GM19351 (cell line): ENCODE data around the gene KCNH4.
"Not testable (repeated sequence)": the region's sequence is repeated elsewhere in the genome, so short reads cannot be mapped to it uniquely, and the experiment has no call there.

Experiments used
- ATAC-seq: cut with Tn5 transposase; IDR thresholded peaks from one replicate; pipeline ENCODE4 v1.9.1; 2021; ENCODE audit warnings: mild to moderate bottlenecking, moderate library complexity; ENCODE audit not compliant: unreplicated experiment

The KCNH4 gene

GRCh38 chr17:42180922-42181850 is at the start of gene KCNH4:
TSS of gene KCNH4 (minus strand) at chr17:42181142. CDS start at chr17:42180945, 197 bp downstream.
- ATAC-seq, result no peak

- ATAC-seq, result no peak
Observed at GRCh38 chr17:42230225-42230624, 49.3 kb upstream of the KCNH4 start.

GRCh38 chr17:42227849-42228700 is 47.1 kb upstream of the KCNH4 start:
- ATAC-seq, result no peak

- ATAC-seq, result no peak
Observed at GRCh38 chr17:42225646-42226045, 44.7 kb upstream of the KCNH4 start.

GRCh38 chr17:42224651-42225050 is 43.7 kb upstream of the KCNH4 start:
- no peak for ATAC-seq

GRCh38 chr17:42221886-42222745 is 41.2 kb upstream of the KCNH4 start:
- no peak for ATAC-seq

GRCh38 chr17:42219280-42219679 is 38.3 kb upstream of the KCNH4 start:
- not testable (repeated sequence) for ATAC-seq

- ATAC-seq, result no peak
Observed at GRCh38 chr17:42214156-42214555, 33.2 kb upstream of the KCNH4 start.

GRCh38 chr17:42212382-42212781 is 31.4 kb upstream of the KCNH4 start:
- ATAC-seq, result no peak

GRCh38 chr17:42211921-42212341 is 31.0 kb upstream of the KCNH4 start:
- ATAC-seq, result not testable (repeated sequence)

GRCh38 chr17:42210046-42210445 is 29.1 kb upstream of the KCNH4 start:
- ATAC-seq, result no peak

GRCh38 chr17:42206153-42206612 is 25.2 kb upstream of the KCNH4 start:
- ATAC-seq, result not testable (repeated sequence)

- no peak for ATAC-seq
Observed at GRCh38 chr17:42203354-42203753, 22.4 kb upstream of the KCNH4 start.

GRCh38 chr17:42202696-42203095 is 21.8 kb upstream of the KCNH4 start:
- ATAC-seq, result no peak

GRCh38 chr17:42202159-42202558 is 21.2 kb upstream of the KCNH4 start:
- no peak for ATAC-seq

- ATAC-seq, result no peak
Observed at GRCh38 chr17:42201458-42201772, 20.5 kb upstream of the KCNH4 start.

- no peak for ATAC-seq
Observed at GRCh38 chr17:42200706-42201457, 19.9 kb upstream of the KCNH4 start.

GRCh38 chr17:42199416-42200011 is 18.6 kb upstream of the KCNH4 start:
- ATAC-seq, result no peak

GRCh38 chr17:42198897-42199296 is 18.0 kb upstream of the KCNH4 start:
- ATAC-seq, result no peak
